Fibroblast of lung (primary cell): ENCODE results near the gene WDR93. TPM values are rescaled to one million over a fixed set of nuclear protein-coding genes. Genes with fewer than 3 reads are reported as not detected.

Source experiments
- DNase-seq, 2 donors: peaks; one replicate each; pipeline versions ENCODE4 v3.0.0 to v3.0.0-alpha.2; 2010; ENCODE audit warnings: low read depth in 2 of 2
- H2AFZ ChIP-seq: 2 replicates; pipeline ENCODE4 v1.5.1; 2012; ENCODE audit warnings: low read length, control low read depth, inconsistent platforms
- H3K27ac ChIP-seq: 2 replicates; pipeline ENCODE4 v1.5.1; 2011; ENCODE audit warnings: low read length, control low read depth; ENCODE audit not compliant: insufficient read depth
- H3K27me3 ChIP-seq: 2 replicates; pipeline ENCODE4 v1.5.1; 2011; ENCODE audit warnings: mild to moderate bottlenecking, low read length; ENCODE audit not compliant: control insufficient read depth, insufficient read depth
- H3K36me3 ChIP-seq: 2 replicates; pipeline ENCODE4 v1.5.1; 2011; ENCODE audit warnings: low read length; ENCODE audit not compliant: control insufficient read depth, insufficient read depth
- H3K4me1 ChIP-seq: 2 replicates; pipeline ENCODE4 v1.5.1; 2011; ENCODE audit warnings: low read length; ENCODE audit not compliant: control insufficient read depth, insufficient read depth; ENCODE audit errors: extremely low read depth
- H3K4me2 ChIP-seq: 2 replicates; pipeline ENCODE4 v1.5.1; 2011; ENCODE audit warnings: low read length, control low read depth; ENCODE audit not compliant: insufficient read depth; ENCODE audit errors: extremely low read depth
- H3K4me3 ChIP-seq, 4 experiments: fragments of 200-600 bp in 1 of 4; sonication (generic) in 1 of 4; replicated peaks in 1 of 4; 2 replicates each; pipeline ENCODE4 v1.5.1; 2011 to 2016; ENCODE audit warnings: low read length in 4 of 4, low read depth in 3 of 4, mild to moderate bottlenecking in 3 of 4, control low read depth in 2 of 4, inconsistent platforms in 1 of 4, mixed read lengths in 1 of 4; ENCODE audit not compliant: insufficient read depth in 1 of 4; ENCODE audit errors: control extremely low read depth in 1 of 4
- H3K79me2 ChIP-seq: 2 replicates; pipeline ENCODE4 v1.5.1; 2012; ENCODE audit warnings: mild to moderate bottlenecking, low read length, inconsistent platforms; ENCODE audit not compliant: control insufficient read depth, insufficient read depth
- H3K9ac ChIP-seq: 2 replicates; pipeline ENCODE4 v1.5.1; 2011; ENCODE audit warnings: mild to moderate bottlenecking, low read length, control low read depth; ENCODE audit not compliant: insufficient read depth
- H3K9me3 ChIP-seq: 2 replicates; pipeline ENCODE4 v1.5.1; 2012; ENCODE audit warnings: low read depth, low read length; ENCODE audit not compliant: control insufficient read depth, insufficient read depth
- H4K20me1 ChIP-seq: 2 replicates; pipeline ENCODE4 v1.5.1; 2011; ENCODE audit warnings: low read length; ENCODE audit not compliant: control insufficient read depth, insufficient read depth; ENCODE audit errors: extremely low read depth
- CTCF ChIP-seq, 2 donors: IDR thresholded peaks in 1 of 2; conservative IDR thresholded peaks in 1 of 2; 1 replicate in 1 of 2; 2 replicates in 1 of 2; pipeline ENCODE4 v1.5.1; 2011 to 2012; ENCODE audit warnings: low read length in 2 of 2, control low read depth in 1 of 2, inconsistent platforms in 1 of 2, low read depth in 1 of 2, mild to moderate bottlenecking in 1 of 2
- EZH2 ChIP-seq: IDR thresholded peaks from 2 replicates; pipeline ENCODE4 v1.5.1; 2012; ENCODE audit warnings: low read length, control low read depth, mild to moderate bottlenecking; ENCODE audit errors: missing control alignments
- polyA plus RNA-seq, 2 donors: library from polyadenylated mRNA; depleted of rRNA in 1 of 2; stranded (reverse) in 1 of 2; unstranded in 1 of 2; fragments of >200 nt; gene quantifications; 2 replicates each; pipeline ENCODE4 v1.2.1, GENCODE V29; 2011 to 2012; ENCODE audit warnings: missing spikeins in 1 of 2
- total RNA-seq: library from RNA; depleted of rRNA; stranded (reverse); fragments of >200 nt; gene quantifications from 2 replicates; pipeline ENCODE4 v1.2.1, GENCODE V29; 2014

Gene WDR93
- total and polyA plus RNA-seq, 2 donors (not counting 1 experiment from before 2014, with no cell fraction given), result 0.14 to 0.17 TPM

GRCh38 chr15:89783111-89783860 is 92.7 kb downstream of the WDR93 start:
- Histone ChIP-seq H3K4me1 (peaks cover 3% of the 10 kb centered on the region), H4K20me1 (no peaks in the 10 kb centered on the region), H3K4me3 (no peak overlapping the region), H3K79me2 (no peaks in the 10 kb centered on the region), H3K4me2 (no peak overlapping the region), H3K9ac (no peak overlapping the region), H3K27me3 (no peaks in the 10 kb centered on the region), H3K36me3 (peaks cover 5% of the 10 kb centered on the region), H2AFZ (no peak overlapping the region), H3K9me3 (no peaks in the 10 kb centered on the region), H3K27ac (peak overlapping the region; percentile 34)
- peak; percentile 61 to 70 for DNase-seq
- TF ChIP-seq CTCF (conservative IDR thresholded peaks at IDR 0.05 in 1 of 2, IDR thresholded peaks at IDR 0.05 in 1 of 2; ENCODE audit: low read depth in 1 of 2, low read length in 2 of 2) (no peak), EZH2 (no peak)

- Histone ChIP-seq H3K27ac (no peak overlapping the region), H3K4me3 (no peak overlapping the region), H3K4me2 (no peak overlapping the region), H2AFZ (no peak overlapping the region), H3K36me3 (peaks cover 6% of the 10 kb centered on the region), H3K79me2 (no peaks in the 10 kb centered on the region), H3K27me3 (no peaks in the 10 kb centered on the region), H4K20me1 (no peaks in the 10 kb centered on the region), H3K9me3 (no peaks in the 10 kb centered on the region), H3K9ac (no peak overlapping the region), H3K4me1 (peaks cover 3% of the 10 kb centered on the region)
- no peak for TF ChIP-seq EZH2
- TF ChIP-seq CTCF (conservative IDR thresholded peaks at IDR 0.05 in 1 of 2, IDR thresholded peaks at IDR 0.05 in 1 of 2; ENCODE audit: low read depth in 1 of 2, low read length in 2 of 2), result no peak
- DNase-seq, result no peak
Observed at GRCh38 chr15:89783861-89784685, 93.5 kb downstream of the WDR93 start.

GRCh38 chr15:89784686-89784960 is 94.0 kb downstream of the WDR93 start:
- TF ChIP-seq CTCF (conservative IDR thresholded peaks at IDR 0.05 in 1 of 2, IDR thresholded peaks at IDR 0.05 in 1 of 2; ENCODE audit: low read depth in 1 of 2, low read length in 2 of 2) (no peak), EZH2 (no peak)
- H3K4me1 ChIP-seq, result peaks cover 3% of the 10 kb centered on the region
- H3K36me3 ChIP-seq, result peaks cover 6% of the 10 kb centered on the region
- no peak overlapping the region for H3K27ac ChIP-seq
- H3K79me2 ChIP-seq, result no peaks in the 10 kb centered on the region
- no peaks in the 10 kb centered on the region for H4K20me1 ChIP-seq
- no peaks in the 10 kb centered on the region for H3K27me3 ChIP-seq
- no peak overlapping the region for H3K4me3 ChIP-seq
- no peak for DNase-seq
- H3K9ac ChIP-seq, result no peak overlapping the region
- H3K4me2 ChIP-seq, result no peak overlapping the region
- no peaks in the 10 kb centered on the region for H3K9me3 ChIP-seq
- H2AFZ ChIP-seq, result no peak overlapping the region
